ENCODE data around the gene FBXO40. TPM values are rescaled to one million over a fixed set of nuclear protein-coding genes. Genes with fewer than 3 reads are reported as not detected.

FBXO40 gene
- total and polyA plus RNA-seq, 9 of the 15 experiments (the other 6 are each of a cell fraction or from before 2014, with no cell fraction given), result 0.01 to 0.05 (median 0.04) TPM; not detected in 3

- TF ChIP-seq NFE2 (IDR thresholded peaks at IDR 0.05; ENCODE audit: low read depth) (no peak), OTX1 (CRISPR knock-in tag; IDR thresholded peaks at IDR 0.05) (no peak), ELK3 (CRISPR knock-in tag; IDR thresholded peaks at IDR 0.05) (no peak), CBX3 (IDR thresholded peaks at IDR 0.05; ENCODE audit: borderline replicate concordance in 1 of 2, low read length in 2 of 2) (peak in 1 of 2 experiments; percentile 21; a peak in 1 of 3 replicates), RBM17 (IDR thresholded peaks at IDR 0.05; ENCODE audit: borderline replicate concordance, low read depth, low read length) (no peak), FIP1L1 (IDR thresholded peaks at IDR 0.05; ENCODE audit: low read depth, low read length, poor library complexity, severe bottlenecking) (no peak), ZFP1 (CRISPR knock-in tag; IDR thresholded peaks at IDR 0.05) (no peak), ESRRA (IDR thresholded peaks at IDR 0.05; ENCODE audit: borderline replicate concordance, low read depth) (peak; percentile 85), ZBTB1 (CRISPR knock-in tag; IDR thresholded peaks at IDR 0.05; ENCODE audit: borderline replicate concordance, low read depth) (no peak), MAZ (CRISPR knock-in tag; conservative IDR thresholded peaks at IDR 0.05 in 1 of 2, IDR thresholded peaks at IDR 0.05 in 1 of 2) (0 out of 4 replicates have a peak, but pooled peaks of 1 of the 2 experiments have one; percentile 8), NBN (IDR thresholded peaks at IDR 0.05; ENCODE audit: low read depth) (no peak), SUPT5H (IDR thresholded peaks at IDR 0.05) (peak; percentile 59), ZNF785 (CRISPR knock-in tag; IDR thresholded peaks at IDR 0.05) (no peak), JUN (IDR thresholded peaks at IDR 0.05; ENCODE audit: borderline replicate concordance, low read depth, low read length) (no peak), JUN (CRISPR knock-in tag; IDR thresholded peaks at IDR 0.05; ENCODE audit: borderline replicate concordance) (no peak), ZNF3 (CRISPR knock-in tag; IDR thresholded peaks at IDR 0.05) (no peak), POU5F1 (IDR thresholded peaks at IDR 0.05; ENCODE audit: borderline replicate concordance, low read depth, low read length, partially characterized antibody) (no peak), SOX6 (IDR thresholded peaks at IDR 0.05) (no peak), HNRNPL (IDR thresholded peaks at IDR 0.05; ENCODE audit: low read depth, low read length) (no peak), ZBTB2 (IDR thresholded peaks at IDR 0.05) (no peak), RBFOX2 (IDR thresholded peaks at IDR 0.05; ENCODE audit: low read depth, low read length) (peak; percentile 46; the same call in 1 of the 2 replicates), KDM4B (IDR thresholded peaks at IDR 0.05; ENCODE audit: borderline replicate concordance in 2 of 2, low read depth in 1 of 2) (no peak), BCLAF1 (IDR thresholded peaks at IDR 0.05; ENCODE audit: borderline replicate concordance in 1 of 2, control insufficient read depth in 1 of 2, low read depth in 2 of 2, low read length in 1 of 2) (no peak)
These were observed 67.4 kb downstream of the FBXO40 start, which contains the start of gene HCLS1 (continued) for GRCh38 chr3:121660356-121661171.
